ENCODE results near the gene RBFOX2.

DNA sequence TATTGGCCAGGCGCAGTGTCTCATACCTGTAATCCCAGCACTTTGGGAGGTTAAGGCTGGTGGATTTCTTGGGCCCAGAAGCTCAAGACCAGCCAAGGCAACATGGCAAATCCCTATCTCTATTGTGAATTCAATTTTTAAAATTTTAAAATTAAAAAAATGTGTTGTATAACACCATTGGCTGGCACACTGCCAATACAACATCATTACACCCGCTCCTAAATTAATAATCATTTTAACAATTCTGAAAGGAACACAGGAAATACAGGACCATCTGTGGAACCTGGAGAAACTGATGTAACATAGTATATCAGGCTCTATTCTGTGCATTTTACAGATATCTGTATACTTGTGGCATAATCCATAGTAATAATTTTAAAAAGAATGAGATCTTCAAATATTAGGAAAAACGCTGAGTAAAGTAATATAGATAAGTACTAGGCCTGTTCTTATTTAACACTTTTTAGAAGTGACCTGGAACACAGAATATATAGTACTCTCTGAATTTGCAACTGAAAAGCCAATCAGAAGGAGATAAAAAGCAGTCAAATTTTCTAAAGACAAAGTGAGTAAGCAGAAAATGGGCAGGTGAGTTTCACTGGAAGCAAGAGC lies 186.6 kb downstream of the RBFOX2 start:
- TF ChIP-seq BRCA1 (IDR thresholded peaks at IDR 0.05; ENCODE audit: low read depth, low read length) (no peak), POLR2A (IDR thresholded peaks at IDR 0.05; ENCODE audit: control extremely low read depth in 1 of 2, low read depth in 2 of 2, low read length in 2 of 2) (no peak), EZH2 (IDR thresholded peaks at IDR 0.05; ENCODE audit: low read depth, low read length, severe bottlenecking) (no peak), TAF1 (IDR thresholded peaks at IDR 0.05; ENCODE audit: low read depth, low read length) (no peak), FOSL1 (IDR thresholded peaks at IDR 0.05; ENCODE audit: insufficient read depth, low read depth, low read length) (no peak), RAD21 (IDR thresholded peaks at IDR 0.05 in 1 of 2, conservative IDR thresholded peaks at IDR 0.05 in 1 of 2; ENCODE audit: low read depth in 2 of 2, low read length in 2 of 2) (no peak), HDAC2 (IDR thresholded peaks at IDR 0.05; ENCODE audit: borderline replicate concordance in 1 of 2, low read depth in 2 of 2, low read length in 2 of 2) (no peak), CEBPB (IDR thresholded peaks at IDR 0.05; ENCODE audit: low read depth, low read length) (no peak), POLR2AphosphoS5 (IDR thresholded peaks at IDR 0.05; ENCODE audit: low read depth, low read length) (no peak), SP1 (IDR thresholded peaks at IDR 0.05; ENCODE audit: low read depth, low read length) (no peak)
- TF ChIP-seq, protein P1, sequence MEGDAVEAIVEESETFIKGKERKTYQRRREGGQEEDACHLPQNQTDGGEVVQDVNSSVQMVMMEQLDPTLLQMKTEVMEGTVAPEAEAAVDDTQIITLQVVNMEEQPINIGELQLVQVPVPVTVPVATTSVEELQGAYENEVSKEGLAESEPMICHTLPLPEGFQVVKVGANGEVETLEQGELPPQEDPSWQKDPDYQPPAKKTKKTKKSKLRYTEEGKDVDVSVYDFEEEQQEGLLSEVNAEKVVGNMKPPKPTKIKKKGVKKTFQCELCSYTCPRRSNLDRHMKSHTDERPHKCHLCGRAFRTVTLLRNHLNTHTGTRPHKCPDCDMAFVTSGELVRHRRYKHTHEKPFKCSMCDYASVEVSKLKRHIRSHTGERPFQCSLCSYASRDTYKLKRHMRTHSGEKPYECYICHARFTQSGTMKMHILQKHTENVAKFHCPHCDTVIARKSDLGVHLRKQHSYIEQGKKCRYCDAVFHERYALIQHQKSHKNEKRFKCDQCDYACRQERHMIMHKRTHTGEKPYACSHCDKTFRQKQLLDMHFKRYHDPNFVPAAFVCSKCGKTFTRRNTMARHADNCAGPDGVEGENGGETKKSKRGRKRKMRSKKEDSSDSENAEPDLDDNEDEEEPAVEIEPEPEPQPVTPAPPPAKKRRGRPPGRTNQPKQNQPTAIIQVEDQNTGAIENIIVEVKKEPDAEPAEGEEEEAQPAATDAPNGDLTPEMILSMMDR (IDR thresholded peaks at IDR 0.05; ENCODE audit: control extremely low read depth in 1 of 3, insufficient read depth in 1 of 3, low read depth in 1 of 3, low read length in 3 of 3) = no peak
- TF ChIP-seq, protein P2, sequence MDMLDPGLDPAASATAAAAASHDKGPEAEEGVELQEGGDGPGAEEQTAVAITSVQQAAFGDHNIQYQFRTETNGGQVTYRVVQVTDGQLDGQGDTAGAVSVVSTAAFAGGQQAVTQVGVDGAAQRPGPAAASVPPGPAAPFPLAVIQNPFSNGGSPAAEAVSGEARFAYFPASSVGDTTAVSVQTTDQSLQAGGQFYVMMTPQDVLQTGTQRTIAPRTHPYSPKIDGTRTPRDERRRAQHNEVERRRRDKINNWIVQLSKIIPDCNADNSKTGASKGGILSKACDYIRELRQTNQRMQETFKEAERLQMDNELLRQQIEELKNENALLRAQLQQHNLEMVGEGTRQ (IDR thresholded peaks at IDR 0.05; ENCODE audit: low read length) = no peak

Data from H1 (cell line).